Erythroblast (primary cell): ENCODE measurements around the gene RASSF1.

Source experiments
- GATA1 ChIP-seq: IDR thresholded peaks from 2 replicates; pipeline ENCODE4 v1.6.1; 2011; ENCODE audit warnings: low read depth, mild to moderate bottlenecking, control low read depth, low read length, moderate library complexity
- POLR2A ChIP-seq: IDR thresholded peaks from 2 replicates; pipeline ENCODE4 v1.6.1; 2011; ENCODE audit warnings: mild to moderate bottlenecking, low read length

GRCh38 chr3:50327943-50328691 is 12.5 kb downstream of the RASSF1 start, which contains the start of gene TUSC2:
- TF ChIP-seq POLR2A (peak; percentile 86), GATA1 (no peak)
